Psoas muscle (tissue), 8 donors: ENCODE measurements around the gene ABCA7. TPM values are rescaled to one million over a fixed set of nuclear protein-coding genes. Genes with fewer than 3 reads are reported as not detected.

Source experiments
- ATAC-seq, 4 donors: fragments of 200-7000 bp; cut with Tn5 transposase; one replicate each; pipeline ENCODE4 v1.9.1; 2020; ENCODE audit warnings: moderate library complexity in 3 of 4, mild to moderate bottlenecking in 2 of 4
- DNase-seq, 2 donors: peaks; one replicate each; pipeline ENCODE4 v3.0.0-alpha.2; 2020
- H3K27ac ChIP-seq: fragments of 200-600 bp; one replicate; pipeline ENCODE4 v1.8.0; 2022
- H3K27me3 ChIP-seq, 3 donors: fragments of 200-600 bp in 1 of 3; one replicate each; pipeline versions ENCODE4 v1.6.1 to v1.8.0; 2013 to 2022; ENCODE audit warnings: low read length in 2 of 3, mild to moderate bottlenecking in 2 of 3, moderate library complexity in 1 of 3; ENCODE audit not compliant: insufficient read depth in 3 of 3
- H3K36me3 ChIP-seq, 2 donors: fragments of 200-600 bp in 1 of 2; one replicate each; pipeline versions ENCODE4 v1.6.1 to v1.8.0; 2013 to 2022; ENCODE audit warnings: low read depth in 1 of 2, mild to moderate bottlenecking in 1 of 2, moderate library complexity in 1 of 2; ENCODE audit not compliant: insufficient read depth in 1 of 2
- H3K4me1 ChIP-seq: fragments of 200-600 bp; one replicate; pipeline ENCODE4 v1.8.0; 2022
- H3K4me3 ChIP-seq: fragments of 200-600 bp; one replicate; pipeline ENCODE4 v1.8.0; 2022; ENCODE audit warnings: mild to moderate bottlenecking
- H3K9me3 ChIP-seq: fragments of 200-600 bp; one replicate; pipeline ENCODE4 v1.8.0; 2022
- WGBS, 3 donors: extraction: QIAGEN DNeasy Blood & Tissue Kit; methylation state at CpG; one replicate each; pipeline versions ENCODE4 v1.1.6 to v1.1.7; 2013; 5-methylcytosine and 5-hydroxymethylcytosine counted together
- intact Hi-C, 2 donors: fragments of 100-400 bp; cut with DNase I; formaldehyde crosslinking; loops; one replicate each; pipeline versions ENCODE4 v1.11.0 to v1.14.2; 2022
- polyA plus RNA-seq, 3 donors: library from polyadenylated mRNA; stranded (reverse); fragments of 200-250 nt; gene quantifications; one replicate each; pipeline ENCODE4 v1.2.3, GENCODE V29; 2013
- total RNA-seq, 4 donors: library from RNA; stranded (reverse); fragmentation: NEBNext Ultra II Directional in 2 of 4; extraction: Animal tissue kit (Norgen Biotek cat#: 25700) in 2 of 4; gene quantifications; one replicate each; pipeline versions ENCODE4 v1.2.1 to v1.2.4, GENCODE V29; 2021 to 2023
- TF ChIP-seq, protein P1 (sequence below): fragments of 200-600 bp; IDR thresholded peaks from one replicate; pipeline ENCODE4 v1.8.0; 2022; ENCODE audit warnings: antibody characterized with exemption
- donor health status: healthy with polysubstance abuse.
- donor health status: DM: no; HTN: no; CAD: no; lungs with moderate emphysema.
- donor health status: Bipolar disorder and iron deficiency.
- donor health status: healthy.
- donor health status: DM: yes; HTN: yes; CAD: no.
- donor health status: DM: no; HTN: no; CAD: no.
- donor health status: DM: no; HTN: no; CAD: no.
- donor health status: DM: yes; HTN: yes; CAD: no.

Gene ABCA7
- total and polyA plus RNA-seq, 7 donors, result 2.6 to 19.5 (median 10.1) TPM

DNA sequence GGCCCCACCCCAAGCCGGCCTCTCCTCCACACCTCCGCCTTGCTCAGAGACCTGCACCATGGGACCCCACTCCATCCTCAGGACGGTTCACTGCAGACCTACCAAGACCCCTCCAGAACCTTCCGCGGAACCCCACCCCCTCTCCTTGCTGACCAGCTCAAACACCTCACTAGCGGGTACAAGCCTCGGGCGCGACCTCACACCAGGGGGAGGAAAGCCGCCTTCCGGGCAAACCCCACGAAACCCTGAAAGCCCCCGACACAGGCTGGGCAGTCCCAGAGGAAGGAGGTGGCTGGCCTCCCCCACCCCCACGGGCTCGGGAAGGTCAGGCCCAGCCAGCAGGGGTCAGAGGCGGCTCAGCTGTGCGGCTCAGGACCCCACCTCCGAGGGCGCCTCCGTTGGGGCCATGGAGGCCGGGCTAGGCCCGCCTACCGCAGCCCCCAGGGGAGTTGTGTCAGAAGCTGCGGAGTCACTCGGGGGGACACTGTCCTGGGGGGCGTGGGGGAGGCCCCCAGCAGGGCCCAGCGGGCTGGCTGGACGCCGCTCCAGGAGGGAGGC is 29.8 kb upstream of the ABCA7 start:
- intact Hi-C loops, result no loop called here
- DNase-seq (peak in 1 of 2 donors; percentile 54), ATAC-seq (no peak)
- no peaks in the 10 kb centered on the region for H3K27me3 ChIP-seq
- peaks cover 13 to 59% of the 10 kb centered on the region in 2 donors for H3K36me3 ChIP-seq
- peaks cover 9% of the 10 kb centered on the region for H3K4me1 ChIP-seq
- TF ChIP-seq, protein P1, sequence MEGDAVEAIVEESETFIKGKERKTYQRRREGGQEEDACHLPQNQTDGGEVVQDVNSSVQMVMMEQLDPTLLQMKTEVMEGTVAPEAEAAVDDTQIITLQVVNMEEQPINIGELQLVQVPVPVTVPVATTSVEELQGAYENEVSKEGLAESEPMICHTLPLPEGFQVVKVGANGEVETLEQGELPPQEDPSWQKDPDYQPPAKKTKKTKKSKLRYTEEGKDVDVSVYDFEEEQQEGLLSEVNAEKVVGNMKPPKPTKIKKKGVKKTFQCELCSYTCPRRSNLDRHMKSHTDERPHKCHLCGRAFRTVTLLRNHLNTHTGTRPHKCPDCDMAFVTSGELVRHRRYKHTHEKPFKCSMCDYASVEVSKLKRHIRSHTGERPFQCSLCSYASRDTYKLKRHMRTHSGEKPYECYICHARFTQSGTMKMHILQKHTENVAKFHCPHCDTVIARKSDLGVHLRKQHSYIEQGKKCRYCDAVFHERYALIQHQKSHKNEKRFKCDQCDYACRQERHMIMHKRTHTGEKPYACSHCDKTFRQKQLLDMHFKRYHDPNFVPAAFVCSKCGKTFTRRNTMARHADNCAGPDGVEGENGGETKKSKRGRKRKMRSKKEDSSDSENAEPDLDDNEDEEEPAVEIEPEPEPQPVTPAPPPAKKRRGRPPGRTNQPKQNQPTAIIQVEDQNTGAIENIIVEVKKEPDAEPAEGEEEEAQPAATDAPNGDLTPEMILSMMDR, result no peak
- H3K9me3 ChIP-seq, result no peaks in the 10 kb centered on the region
- H3K27ac ChIP-seq, result no peak overlapping the region
- 85 to 89% (median 86%) methylated on average over 26 to 29 of the region's 29 CpGs for WGBS, 3 donors
- H3K4me3 ChIP-seq, result no peak overlapping the region

DNA sequence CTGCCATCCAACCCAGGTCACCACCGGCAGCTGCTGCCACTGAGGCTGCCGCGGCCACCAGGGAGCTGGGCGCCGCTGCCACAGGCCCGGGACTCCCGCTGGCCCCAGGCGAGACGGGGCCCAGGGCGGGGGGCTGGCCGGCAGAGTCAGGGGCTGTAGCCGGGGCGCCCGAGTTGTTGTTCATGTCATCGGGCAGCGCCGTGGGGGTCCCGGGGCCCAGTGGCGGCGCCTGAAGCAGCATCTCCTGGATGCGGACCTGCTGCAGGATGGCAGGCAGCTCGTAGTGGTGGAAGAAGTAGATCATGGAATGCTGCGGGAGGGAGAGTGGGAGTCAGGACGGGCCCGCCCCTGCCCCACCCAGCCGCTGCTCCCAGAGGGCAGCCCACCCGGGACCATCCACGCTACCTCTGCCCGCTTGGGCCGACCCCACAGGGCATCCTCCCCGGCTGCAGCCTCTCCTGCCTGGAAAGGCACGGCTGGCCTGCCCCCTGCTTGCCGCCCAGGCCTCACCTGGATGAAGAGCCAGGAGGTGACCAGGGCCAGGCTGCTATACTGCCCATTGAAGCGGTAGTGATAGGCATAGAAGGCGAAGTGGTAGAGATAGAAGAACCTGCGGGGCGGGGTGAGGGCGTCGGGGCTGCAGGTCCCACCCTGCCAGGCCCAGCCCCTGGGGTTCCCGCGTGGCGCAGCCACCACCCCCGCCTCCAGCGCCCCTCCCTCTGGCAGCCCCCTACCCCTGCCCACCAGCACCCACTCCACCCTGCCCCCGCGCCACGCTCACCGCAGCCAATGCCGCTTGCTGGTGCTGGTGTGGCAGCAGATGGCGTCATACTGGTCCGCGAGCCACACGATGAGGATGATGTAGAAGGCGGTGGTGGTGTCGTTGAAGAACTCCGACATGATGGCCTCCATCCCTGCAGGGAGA is 29.1 kb upstream of the ABCA7 start:
- Histone ChIP-seq H3K9me3 (no peaks in the 10 kb centered on the region), H3K27ac (no peak overlapping the region), H3K36me3 (peaks cover 13 to 59% of the 10 kb centered on the region in 2 donors), H3K27me3 (no peaks in the 10 kb centered on the region), H3K4me3 (no peak overlapping the region), H3K4me1 (peaks cover 17% of the 10 kb centered on the region)
- TF ChIP-seq, protein P1, result no peak
- intact Hi-C loops, result no loop called here
- ATAC-seq (no peak), DNase-seq (peak in 1 of 2 donors; percentile 52)
- 91 to 93% (median 92%) methylated on average over 47 to 56 of the region's 56 CpGs for WGBS, 3 donors

DNA sequence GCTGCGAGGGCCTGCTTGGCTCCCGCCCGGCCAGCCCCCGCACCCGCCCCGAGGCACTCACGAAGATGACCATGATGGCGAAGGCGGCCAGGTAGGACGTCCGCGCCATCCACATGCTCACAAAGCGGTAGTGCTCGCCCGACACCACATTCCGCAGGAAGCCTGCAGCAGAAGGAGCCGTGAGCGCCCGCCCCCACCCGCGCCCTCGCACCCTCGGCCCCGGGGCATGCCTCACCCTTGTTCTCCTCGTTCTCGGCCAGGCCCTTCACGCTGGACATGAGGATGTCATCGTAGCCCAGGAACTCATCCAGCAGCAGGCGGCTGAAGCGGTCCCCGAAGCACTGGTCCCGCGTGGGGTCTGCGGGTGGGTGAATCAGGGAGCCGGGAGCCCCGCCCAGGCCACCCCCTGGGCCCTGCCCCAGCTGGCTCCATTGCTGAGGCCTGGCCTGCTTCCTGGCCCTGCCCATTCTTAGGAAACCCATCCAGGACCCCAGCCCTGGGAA is 28.0 kb upstream of the ABCA7 start:
- Histone ChIP-seq H3K27me3 (no peaks in the 10 kb centered on the region), H3K9me3 (no peaks in the 10 kb centered on the region), H3K4me1 (peaks cover 27% of the 10 kb centered on the region), H3K36me3 (peaks cover 13 to 59% of the 10 kb centered on the region in 2 donors), H3K4me3 (no peak overlapping the region), H3K27ac (no peak overlapping the region)
- 88 to 95% (median 90%) methylated on average over 31 to 36 of the region's 36 CpGs for WGBS, 3 donors
- ATAC-seq (no peak), DNase-seq (no peak)
- TF ChIP-seq, protein P1, result no peak
- intact Hi-C loops, result no loop called here

DNA sequence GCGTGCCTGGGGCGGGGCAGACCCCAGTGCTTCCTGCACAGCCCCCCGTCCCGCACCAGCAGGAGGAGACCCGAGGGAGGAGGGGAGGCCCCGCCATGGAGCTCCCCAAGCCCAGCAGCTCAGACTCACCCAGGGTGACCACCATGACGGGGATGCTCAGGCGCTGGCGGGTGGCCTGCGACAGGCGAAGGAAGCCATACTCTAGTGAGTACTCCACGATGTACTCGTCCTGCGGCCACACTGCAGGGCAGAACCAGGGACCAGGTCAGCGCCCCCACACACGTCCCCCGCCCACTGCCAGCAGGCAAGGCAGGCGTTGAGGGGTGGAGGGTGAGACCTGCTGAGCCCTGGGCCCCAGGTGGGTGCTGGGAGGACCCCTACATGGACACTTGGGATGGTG is 27.6 kb upstream of the ABCA7 start:
- WGBS, 3 donors, result 92 to 94% (median 93%) methylated on average over 16 to 18 of the region's 18 CpGs
- no peak overlapping the region for H3K4me3 ChIP-seq
- DNase-seq (peak in 1 of 2 donors; percentile 49), ATAC-seq (no peak)
- no peak overlapping the region for H3K27ac ChIP-seq
- peaks cover 32% of the 10 kb centered on the region for H3K4me1 ChIP-seq
- intact Hi-C loops, result no loop called here
- no peaks in the 10 kb centered on the region for H3K9me3 ChIP-seq
- TF ChIP-seq, protein P1, result no peak
- H3K36me3 ChIP-seq, result peaks cover 13 to 59% of the 10 kb centered on the region in 2 donors
- H3K27me3 ChIP-seq, result no peaks in the 10 kb centered on the region
